ENCODE results near the gene HECW1. TPM values are rescaled to one million over a fixed set of nuclear protein-coding genes. Genes with fewer than 3 reads are reported as not detected.

The HECW1 gene
- total RNA-seq, 2 donors from 2014 or later = 0.04 TPM; not detected in 1

GRCh38 chr7:43408981-43409380 is 296.5 kb downstream of the HECW1 start:
- Histone ChIP-seq H3K27ac (no peak overlapping the region), H3K27me3 (no peaks in the 10 kb centered on the region), H3K4me1 (no peaks in the 10 kb centered on the region), H3K4me3 (no peak overlapping the region), H3K9me3 (no peaks in the 10 kb centered on the region), H3K36me3 (no peaks in the 10 kb centered on the region)
- no peak for TF ChIP-seq CTCF (IDR thresholded peaks at IDR 0.05)
- DNase-seq (ENCODE audit: low spot score) = no peak

DNA sequence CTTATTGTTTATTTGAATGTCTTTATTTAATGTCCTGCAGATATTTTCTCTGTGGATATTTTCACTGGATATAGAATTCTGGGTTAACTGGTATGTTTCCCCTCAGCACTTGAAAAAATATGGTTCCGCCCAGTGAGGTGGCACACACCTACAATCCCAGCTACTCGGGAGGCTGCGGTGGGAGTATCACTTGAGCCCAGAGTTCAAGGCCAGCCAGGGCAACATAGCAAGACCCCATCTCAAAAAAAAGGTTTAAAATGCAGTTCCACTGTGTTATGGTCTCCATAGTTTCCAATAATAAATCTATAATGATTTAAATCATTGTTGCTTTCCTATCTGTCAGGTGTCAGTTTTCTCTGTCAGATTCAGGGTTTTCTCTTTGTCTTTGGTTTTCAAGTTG is 305.0 kb downstream of the HECW1 start:
- no peak overlapping the region for H3K27ac ChIP-seq

DNA sequence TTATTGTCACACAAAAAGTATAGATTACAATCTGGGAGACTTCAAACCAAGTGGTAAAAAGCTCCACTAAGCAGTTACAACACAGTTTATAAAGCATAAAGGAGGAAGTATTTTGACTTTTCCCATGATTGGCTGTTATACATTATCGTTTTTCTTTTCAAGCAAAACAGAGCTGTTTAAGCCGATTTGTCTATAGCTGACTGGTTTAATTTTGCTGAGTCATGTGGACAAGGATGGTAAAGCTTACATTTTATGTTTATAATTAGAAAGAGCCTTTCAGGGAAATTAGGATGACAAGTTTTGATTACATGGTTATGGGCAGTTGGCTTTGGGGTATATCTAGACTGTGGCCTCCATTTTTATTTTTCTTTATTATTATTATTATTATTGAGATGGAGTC is 318.0 kb downstream of the HECW1 start:
- no peak for DNase-seq (ENCODE audit: low spot score)
- no peak overlapping the region for H3K27ac ChIP-seq
- no peak for TF ChIP-seq CTCF (IDR thresholded peaks at IDR 0.05)
- no peaks in the 10 kb centered on the region for H3K27me3 ChIP-seq
- no peaks in the 10 kb centered on the region for H3K4me1 ChIP-seq
- H3K4me3 ChIP-seq = no peak overlapping the region
- no peaks in the 10 kb centered on the region for H3K9me3 ChIP-seq
- H3K36me3 ChIP-seq = no peaks in the 10 kb centered on the region

More for the DNA sequence above, 305.0 kb downstream of the HECW1 start:
- Histone ChIP-seq H3K4me3 (no peak overlapping the region), H3K9me3 (no peaks in the 10 kb centered on the region), H3K36me3 (no peaks in the 10 kb centered on the region), H3K4me1 (no peaks in the 10 kb centered on the region), H3K27me3 (no peaks in the 10 kb centered on the region)
- TF ChIP-seq CTCF (IDR thresholded peaks at IDR 0.05) = no peak
- no peak for DNase-seq (ENCODE audit: low spot score)

DNA sequence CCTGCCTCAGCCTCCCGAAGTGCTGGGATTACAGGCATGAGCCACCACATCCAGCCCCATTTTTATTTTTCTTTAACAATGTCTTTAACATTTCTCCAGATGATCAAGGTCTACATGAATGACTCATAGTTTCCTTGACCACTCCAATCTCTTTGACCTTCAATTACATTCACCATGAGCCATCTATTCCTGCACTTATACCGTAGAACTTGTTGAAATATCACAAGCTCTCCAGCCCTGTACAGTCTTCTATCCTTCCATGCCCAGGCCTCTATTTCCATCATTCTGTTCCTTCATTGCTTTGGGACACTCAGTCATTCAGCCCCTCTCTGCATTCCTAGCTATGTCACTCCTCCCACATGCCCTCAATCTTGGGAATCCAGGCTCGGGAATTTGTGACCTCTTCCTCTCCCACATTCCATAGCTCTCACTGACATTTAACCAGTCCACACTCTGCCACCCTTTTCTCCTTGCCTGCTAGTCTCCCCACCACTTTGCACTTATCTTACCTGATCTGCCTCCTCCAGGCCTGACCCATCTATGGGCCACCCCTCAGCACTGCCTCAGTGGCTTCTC is 318.7 kb downstream of the HECW1 start:
- Histone ChIP-seq H3K4me3 (no peak overlapping the region), H3K9me3 (no peaks in the 10 kb centered on the region), H3K36me3 (no peaks in the 10 kb centered on the region), H3K4me1 (no peaks in the 10 kb centered on the region), H3K27ac (no peak overlapping the region), H3K27me3 (no peaks in the 10 kb centered on the region)
- no peak for DNase-seq (ENCODE audit: low spot score)
- no peak for TF ChIP-seq CTCF (IDR thresholded peaks at IDR 0.05)

- no peak overlapping the region for H3K4me3 ChIP-seq
- no peaks in the 10 kb centered on the region for H3K27me3 ChIP-seq
- no peaks in the 10 kb centered on the region for H3K9me3 ChIP-seq
- no peaks in the 10 kb centered on the region for H3K36me3 ChIP-seq
- no peak for TF ChIP-seq CTCF (IDR thresholded peaks at IDR 0.05)
- no peaks in the 10 kb centered on the region for H3K4me1 ChIP-seq
- H3K27ac ChIP-seq = no peak overlapping the region
- DNase-seq (ENCODE audit: low spot score) = no peak
These were observed 321.2 kb downstream of the HECW1 start for GRCh38 chr7:43433639-43434038.

- H3K4me3 ChIP-seq = no peak overlapping the region
These were observed 324.6 kb downstream of the HECW1 start for GRCh38 chr7:43437001-43437400.

More at GRCh38 chr7:43437001-43437400, 324.6 kb downstream of the HECW1 start:
- no peak for TF ChIP-seq CTCF (IDR thresholded peaks at IDR 0.05)
- Histone ChIP-seq H3K27me3 (no peaks in the 10 kb centered on the region), H3K36me3 (no peaks in the 10 kb centered on the region), H3K4me1 (no peaks in the 10 kb centered on the region), H3K27ac (no peak overlapping the region), H3K9me3 (no peaks in the 10 kb centered on the region)
- no peak for DNase-seq (ENCODE audit: low spot score)

All from right atrium auricular region (tissue), 2 donors.